SK-N-SH treated with all-trans-retinoic acid at 6 μM for 48 hours (cell line): ENCODE data around the gene NAV3.

Experiments used
- ATAC-seq: fragments of 200-7000 bp; cut with Tn5 transposase; 3 replicates; pipeline ENCODE4 v1.9.1; 2020; ENCODE audit warnings: mild to moderate bottlenecking, moderate library complexity
- ARNTL ChIP-seq: fragments of 450-650 bp; formaldehyde crosslinking; IDR thresholded peaks from 2 replicates; pipeline ENCODE4 v1.5.0; 2020; ENCODE audit warnings: low read depth, mild to moderate bottlenecking, moderate library complexity, borderline replicate concordance
- BACH2 ChIP-seq: fragments of 250-450 bp; sonication (Bioruptor Pico); IDR thresholded peaks from 2 replicates; pipeline ENCODE4 v1.9.0; 2021; ENCODE audit warnings: mild to moderate bottlenecking, borderline replicate concordance
- CSDC2 ChIP-seq: fragments of 250-450 bp; sonication (Bioruptor Pico); IDR thresholded peaks from 2 replicates; pipeline ENCODE4 v1.5.0; 2020; ENCODE audit warnings: mild to moderate bottlenecking, moderate library complexity
- ESRRG ChIP-seq: fragments of 250-450 bp; sonication (Bioruptor Pico); IDR thresholded peaks from 2 replicates; pipeline ENCODE4 v1.6.1; 2021; ENCODE audit warnings: mild to moderate bottlenecking
- ISL1 ChIP-seq: fragments of 250-450 bp; sonication (Bioruptor Pico); IDR thresholded peaks from 2 replicates; pipeline ENCODE4 v2.1.2; 2022; ENCODE audit warnings: mild to moderate bottlenecking, moderate library complexity
- PPARA ChIP-seq: fragments of 250-450 bp; sonication (Bioruptor Pico); IDR thresholded peaks from 2 replicates; pipeline ENCODE4 v1.5.0; 2020; ENCODE audit warnings: mild to moderate bottlenecking, borderline replicate concordance
- RARB ChIP-seq: fragments of 250-450 bp; sonication (Bioruptor Pico); IDR thresholded peaks from 2 replicates; pipeline ENCODE4 v1.8.0; 2021; ENCODE audit warnings: mild to moderate bottlenecking, moderate library complexity
- TCF4 ChIP-seq: fragments of 250-450 bp; sonication (Bioruptor Pico); IDR thresholded peaks from 2 replicates; pipeline ENCODE4 v1.8.0; 2021; ENCODE audit warnings: mild to moderate bottlenecking, moderate library complexity, borderline replicate concordance
- TOX ChIP-seq: fragments of 250-450 bp; sonication (Bioruptor Pico); IDR thresholded peaks from 2 replicates; pipeline ENCODE4 v1.8.0; 2021; ENCODE audit warnings: mild to moderate bottlenecking, moderate library complexity, borderline replicate concordance
- ZC3H10 ChIP-seq: fragments of 250-450 bp; sonication (Bioruptor Pico); IDR thresholded peaks from 2 replicates; pipeline ENCODE4 v1.5.1; 2021; ENCODE audit warnings: mild to moderate bottlenecking, moderate library complexity
- ZFP3 ChIP-seq: fragments of 250-450 bp; sonication (Bioruptor Pico); IDR thresholded peaks from 2 replicates; pipeline ENCODE4 v1.5.0; 2020; ENCODE audit warnings: mild to moderate bottlenecking, moderate library complexity
- ZFP30 ChIP-seq: fragments of 450-650 bp; formaldehyde crosslinking; IDR thresholded peaks from 2 replicates; pipeline ENCODE4 v1.5.0; 2022; ENCODE audit warnings: mild to moderate bottlenecking, moderate library complexity
- ZNF70 ChIP-seq: fragments of 450-650 bp; formaldehyde crosslinking; IDR thresholded peaks from 2 replicates; pipeline ENCODE4 v1.5.0; 2020; ENCODE audit warnings: mild to moderate bottlenecking, moderate library complexity
- ZNF8 ChIP-seq: fragments of 450-650 bp; formaldehyde crosslinking; IDR thresholded peaks from 2 replicates; pipeline ENCODE4 v1.5.0; 2020; ENCODE audit warnings: mild to moderate bottlenecking, moderate library complexity
- TF ChIP-seq, protein P1 (sequence below): fragments of 250-450 bp; sonication (Bioruptor Pico); IDR thresholded peaks from 2 replicates; pipeline ENCODE4 v1.5.1; 2020; ENCODE audit warnings: low read depth, mild to moderate bottlenecking, moderate library complexity
- TF ChIP-seq, protein P2 (sequence below): fragments of 250-450 bp; sonication (Bioruptor Pico); IDR thresholded peaks from 2 replicates; pipeline ENCODE4 v1.5.1; 2021; ENCODE audit warnings: mild to moderate bottlenecking, moderate library complexity
- TF ChIP-seq, protein P3 (sequence below): fragments of 250-450 bp; sonication (Bioruptor Pico); IDR thresholded peaks from 2 replicates; pipeline ENCODE4 v1.8.0; 2020; ENCODE audit warnings: mild to moderate bottlenecking, moderate library complexity, borderline replicate concordance
- TF ChIP-seq, protein P4 (sequence below): fragments of 250-450 bp; sonication (Bioruptor Pico); IDR thresholded peaks from 2 replicates; pipeline ENCODE4 v1.5.0; 2020; ENCODE audit warnings: mild to moderate bottlenecking, moderate library complexity
- TF ChIP-seq, protein P5 (sequence below): fragments of 250-450 bp; sonication (Bioruptor Pico); IDR thresholded peaks from 2 replicates; pipeline ENCODE4 v1.8.0; 2021; ENCODE audit warnings: low read depth, mild to moderate bottlenecking, moderate library complexity, borderline replicate concordance

The NAV3 gene

DNA sequence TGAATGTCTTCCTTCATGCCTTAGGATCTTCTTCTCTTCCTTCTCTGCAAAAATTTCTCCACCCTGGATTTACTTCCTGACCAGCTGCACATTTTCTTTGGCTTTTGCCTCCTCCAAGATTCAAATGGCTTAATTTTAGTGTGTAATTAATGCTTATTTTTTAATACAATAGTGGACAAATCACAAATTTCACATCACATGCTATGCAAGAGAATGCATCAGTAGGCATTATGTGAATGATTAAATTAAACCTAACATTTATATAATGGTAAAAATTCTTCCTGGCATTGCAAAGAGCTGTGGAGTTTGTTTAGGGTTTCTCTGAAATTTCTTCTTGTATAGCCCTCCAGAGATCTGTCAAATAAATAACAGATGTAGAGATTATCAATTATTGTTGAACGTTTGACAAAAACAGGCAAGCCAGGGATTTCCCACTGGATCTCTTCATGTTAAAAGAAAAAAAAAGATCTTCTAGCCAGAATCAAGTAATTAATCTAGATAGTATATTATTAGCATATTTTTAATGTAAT lies 84.4 kb downstream of the NAV3 start (continued):
- TF ChIP-seq, protein P1, sequence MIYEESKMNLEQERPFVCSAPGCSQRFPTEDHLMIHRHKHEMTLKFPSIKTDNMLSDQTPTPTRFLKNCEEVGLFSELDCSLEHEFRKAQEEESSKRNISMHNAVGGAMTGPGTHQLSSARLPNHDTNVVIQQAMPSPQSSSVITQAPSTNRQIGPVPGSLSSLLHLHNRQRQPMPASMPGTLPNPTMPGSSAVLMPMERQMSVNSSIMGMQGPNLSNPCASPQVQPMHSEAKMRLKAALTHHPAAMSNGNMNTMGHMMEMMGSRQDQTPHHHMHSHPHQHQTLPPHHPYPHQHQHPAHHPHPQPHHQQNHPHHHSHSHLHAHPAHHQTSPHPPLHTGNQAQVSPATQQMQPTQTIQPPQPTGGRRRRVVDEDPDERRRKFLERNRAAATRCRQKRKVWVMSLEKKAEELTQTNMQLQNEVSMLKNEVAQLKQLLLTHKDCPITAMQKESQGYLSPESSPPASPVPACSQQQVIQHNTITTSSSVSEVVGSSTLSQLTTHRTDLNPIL (CRISPR knock-in tag): no peak
- TF ChIP-seq ZNF8 (CRISPR knock-in tag): no peak
- TF ChIP-seq, all 23 proteins: peak for 0

DNA sequence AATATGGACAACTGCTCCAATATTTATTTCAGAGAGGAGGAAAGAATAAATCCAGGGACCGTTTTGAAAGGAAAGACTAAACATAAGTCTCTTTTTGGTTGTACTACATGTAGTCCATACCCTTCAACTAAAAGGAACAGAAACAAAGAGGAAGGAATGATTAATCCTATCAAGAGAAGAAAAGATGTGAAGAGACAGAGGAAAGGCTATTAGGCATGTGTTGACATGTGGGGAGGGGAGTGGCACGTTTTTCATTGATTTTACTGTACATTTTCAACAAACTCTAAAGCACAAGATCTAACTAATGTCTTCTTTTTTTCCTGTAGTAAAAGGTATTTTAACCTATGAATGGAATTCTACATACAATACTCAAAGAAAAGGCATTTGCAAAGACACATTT lies 85.6 kb downstream of the NAV3 start:
- ATAC-seq: no peak
- TF ChIP-seq ESRRG (CRISPR knock-in tag) (no peak), ZFP30 (CRISPR knock-in tag) (no peak), TCF4 (CRISPR knock-in tag) (no peak)
- TF ChIP-seq, protein P1 (CRISPR knock-in tag): no peak

DNA sequence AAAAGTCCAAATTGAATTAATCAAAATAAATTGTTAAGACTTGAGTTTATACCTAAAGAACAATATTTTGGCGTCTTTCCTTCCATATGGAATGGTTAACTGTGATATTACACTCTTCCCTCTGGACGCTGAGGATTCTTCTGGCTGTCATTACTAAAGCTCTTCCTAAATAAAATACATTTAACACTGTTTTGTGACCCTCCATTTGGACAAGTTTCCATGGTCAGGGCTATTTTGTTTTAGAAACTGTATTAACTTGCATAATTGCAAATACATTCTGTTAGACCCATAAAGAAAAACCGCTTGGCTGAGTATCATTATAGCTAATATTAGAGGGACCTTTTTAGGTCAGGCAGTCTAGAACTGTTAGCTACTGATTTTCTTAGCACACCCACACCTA lies 87.4 kb downstream of the NAV3 start:
- no peak for ATAC-seq
- TF ChIP-seq ARNTL (CRISPR knock-in tag): no peak
- TF ChIP-seq, protein P2, sequence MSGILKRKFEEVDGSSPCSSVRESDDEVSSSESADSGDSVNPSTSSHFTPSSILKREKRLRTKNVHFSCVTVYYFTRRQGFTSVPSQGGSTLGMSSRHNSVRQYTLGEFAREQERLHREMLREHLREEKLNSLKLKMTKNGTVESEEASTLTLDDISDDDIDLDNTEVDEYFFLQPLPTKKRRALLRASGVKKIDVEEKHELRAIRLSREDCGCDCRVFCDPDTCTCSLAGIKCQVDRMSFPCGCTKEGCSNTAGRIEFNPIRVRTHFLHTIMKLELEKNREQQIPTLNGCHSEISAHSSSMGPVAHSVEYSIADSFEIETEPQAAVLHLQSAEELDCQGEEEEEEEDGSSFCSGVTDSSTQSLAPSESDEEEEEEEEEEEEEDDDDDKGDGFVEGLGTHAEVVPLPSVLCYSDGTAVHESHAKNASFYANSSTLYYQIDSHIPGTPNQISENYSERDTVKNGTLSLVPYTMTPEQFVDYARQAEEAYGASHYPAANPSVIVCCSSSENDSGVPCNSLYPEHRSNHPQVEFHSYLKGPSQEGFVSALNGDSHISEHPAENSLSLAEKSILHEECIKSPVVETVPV (CRISPR knock-in tag): no peak
- TF ChIP-seq, protein P3, sequence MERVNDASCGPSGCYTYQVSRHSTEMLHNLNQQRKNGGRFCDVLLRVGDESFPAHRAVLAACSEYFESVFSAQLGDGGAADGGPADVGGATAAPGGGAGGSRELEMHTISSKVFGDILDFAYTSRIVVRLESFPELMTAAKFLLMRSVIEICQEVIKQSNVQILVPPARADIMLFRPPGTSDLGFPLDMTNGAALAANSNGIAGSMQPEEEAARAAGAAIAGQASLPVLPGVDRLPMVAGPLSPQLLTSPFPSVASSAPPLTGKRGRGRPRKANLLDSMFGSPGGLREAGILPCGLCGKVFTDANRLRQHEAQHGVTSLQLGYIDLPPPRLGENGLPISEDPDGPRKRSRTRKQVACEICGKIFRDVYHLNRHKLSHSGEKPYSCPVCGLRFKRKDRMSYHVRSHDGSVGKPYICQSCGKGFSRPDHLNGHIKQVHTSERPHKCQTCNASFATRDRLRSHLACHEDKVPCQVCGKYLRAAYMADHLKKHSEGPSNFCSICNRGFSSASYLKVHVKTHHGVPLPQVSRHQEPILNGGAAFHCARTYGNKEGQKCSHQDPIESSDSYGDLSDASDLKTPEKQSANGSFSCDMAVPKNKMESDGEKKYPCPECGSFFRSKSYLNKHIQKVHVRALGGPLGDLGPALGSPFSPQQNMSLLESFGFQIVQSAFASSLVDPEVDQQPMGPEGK (CRISPR knock-in tag): no peak
- TF ChIP-seq, protein P4, sequence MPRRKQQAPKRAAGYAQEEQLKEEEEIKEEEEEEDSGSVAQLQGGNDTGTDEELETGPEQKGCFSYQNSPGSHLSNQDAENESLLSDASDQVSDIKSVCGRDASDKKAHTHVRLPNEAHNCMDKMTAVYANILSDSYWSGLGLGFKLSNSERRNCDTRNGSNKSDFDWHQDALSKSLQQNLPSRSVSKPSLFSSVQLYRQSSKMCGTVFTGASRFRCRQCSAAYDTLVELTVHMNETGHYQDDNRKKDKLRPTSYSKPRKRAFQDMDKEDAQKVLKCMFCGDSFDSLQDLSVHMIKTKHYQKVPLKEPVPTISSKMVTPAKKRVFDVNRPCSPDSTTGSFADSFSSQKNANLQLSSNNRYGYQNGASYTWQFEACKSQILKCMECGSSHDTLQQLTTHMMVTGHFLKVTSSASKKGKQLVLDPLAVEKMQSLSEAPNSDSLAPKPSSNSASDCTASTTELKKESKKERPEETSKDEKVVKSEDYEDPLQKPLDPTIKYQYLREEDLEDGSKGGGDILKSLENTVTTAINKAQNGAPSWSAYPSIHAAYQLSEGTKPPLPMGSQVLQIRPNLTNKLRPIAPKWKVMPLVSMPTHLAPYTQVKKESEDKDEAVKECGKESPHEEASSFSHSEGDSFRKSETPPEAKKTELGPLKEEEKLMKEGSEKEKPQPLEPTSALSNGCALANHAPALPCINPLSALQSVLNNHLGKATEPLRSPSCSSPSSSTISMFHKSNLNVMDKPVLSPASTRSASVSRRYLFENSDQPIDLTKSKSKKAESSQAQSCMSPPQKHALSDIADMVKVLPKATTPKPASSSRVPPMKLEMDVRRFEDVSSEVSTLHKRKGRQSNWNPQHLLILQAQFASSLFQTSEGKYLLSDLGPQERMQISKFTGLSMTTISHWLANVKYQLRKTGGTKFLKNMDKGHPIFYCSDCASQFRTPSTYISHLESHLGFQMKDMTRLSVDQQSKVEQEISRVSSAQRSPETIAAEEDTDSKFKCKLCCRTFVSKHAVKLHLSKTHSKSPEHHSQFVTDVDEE (CRISPR knock-in tag): no peak
- no peak for TF ChIP-seq ZC3H10 (CRISPR knock-in tag)
- TF ChIP-seq ZFP3: no peak
- TF ChIP-seq ISL1 (CRISPR knock-in tag): no peak
- TF ChIP-seq RARB (CRISPR knock-in tag): no peak
- TF ChIP-seq TCF4 (CRISPR knock-in tag): no peak
- TF ChIP-seq ZNF8 (CRISPR knock-in tag): no peak
- no peak for TF ChIP-seq CSDC2
- TF ChIP-seq ZNF70 (CRISPR knock-in tag): no peak
- TF ChIP-seq TOX (CRISPR knock-in tag): no peak
- TF ChIP-seq, protein P5, sequence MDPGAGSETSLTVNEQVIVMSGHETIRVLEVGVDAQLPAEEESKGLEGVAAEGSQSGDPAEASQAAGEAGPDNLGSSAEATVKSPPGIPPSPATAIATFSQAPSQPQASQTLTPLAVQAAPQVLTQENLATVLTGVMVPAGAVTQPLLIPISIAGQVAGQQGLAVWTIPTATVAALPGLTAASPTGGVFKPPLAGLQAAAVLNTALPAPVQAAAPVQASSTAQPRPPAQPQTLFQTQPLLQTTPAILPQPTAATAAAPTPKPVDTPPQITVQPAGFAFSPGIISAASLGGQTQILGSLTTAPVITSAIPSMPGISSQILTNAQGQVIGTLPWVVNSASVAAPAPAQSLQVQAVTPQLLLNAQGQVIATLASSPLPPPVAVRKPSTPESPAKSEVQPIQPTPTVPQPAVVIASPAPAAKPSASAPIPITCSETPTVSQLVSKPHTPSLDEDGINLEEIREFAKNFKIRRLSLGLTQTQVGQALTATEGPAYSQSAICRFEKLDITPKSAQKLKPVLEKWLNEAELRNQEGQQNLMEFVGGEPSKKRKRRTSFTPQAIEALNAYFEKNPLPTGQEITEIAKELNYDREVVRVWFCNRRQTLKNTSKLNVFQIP: no peak
- no peak for TF ChIP-seq BACH2 (CRISPR knock-in tag)
- TF ChIP-seq ESRRG (CRISPR knock-in tag): no peak
- TF ChIP-seq PPARA (CRISPR knock-in tag): no peak
